Stimulated activated CD8-positive, alpha-beta memory T cell treated with anti-CD3 and anti-CD28 coated beads, Interleukin-7, amount 100 ng/mL, for 1 hour (primary cell): ENCODE data around the gene CNPY4.
"Not testable (repeated sequence)": the region's sequence is repeated elsewhere in the genome, so short reads cannot be mapped to it uniquely, and the experiment has no call there.

ENCODE experiments used
- DNase-seq, 2 donors: peaks; one replicate each; pipeline ENCODE4 v3.0.0-alpha.2; 2020; ENCODE audit warnings: low read depth in 2 of 2

The CNPY4 gene

GRCh38 chr7:100119970-100120732 lies 717 bp downstream of the CNPY4 start:
- DNase-seq = peak; percentile 43 to 47

GRCh38 chr7:100120733-100121036 lies 1.3 kb downstream of the CNPY4 start:
- no peak for DNase-seq

- DNase-seq = no peak
Observed at GRCh38 chr7:100122067-100122466, 2.6 kb downstream of the CNPY4 start.

- DNase-seq = no peak
Observed at GRCh38 chr7:100122568-100122967, 3.1 kb downstream of the CNPY4 start.

GRCh38 chr7:100124301-100125230 lies 5.1 kb downstream of the CNPY4 start:
- DNase-seq = no peak

- DNase-seq = no peak
Observed at GRCh38 chr7:100126239-100126930, 7.0 kb downstream of the CNPY4 start.

GRCh38 chr7:100126931-100127865 lies 7.8 kb downstream of the CNPY4 start, which contains the start of gene MBLAC1:
Gene MBLAC1 (plus strand): TSS chr7:100126967. CDS start chr7:100127396, 429 bp downstream.
- DNase-seq = peak; percentile 70 to 83

GRCh38 chr7:100127866-100128636 lies 8.6 kb downstream of the CNPY4 start:
- no peak for DNase-seq

GRCh38 chr7:100128637-100128963 lies 9.2 kb downstream of the CNPY4 start:
- no peak for DNase-seq

GRCh38 chr7:100130220-100130607 lies 10.8 kb downstream of the CNPY4 start:
- DNase-seq = not testable (repeated sequence)

GRCh38 chr7:100130608-100131453 lies 11.4 kb downstream of the CNPY4 start:
- peak; percentile 77 for DNase-seq

- no peak for DNase-seq
Observed at GRCh38 chr7:100132126-100132525, 12.7 kb downstream of the CNPY4 start.

GRCh38 chr7:100132697-100133151 lies 13.3 kb downstream of the CNPY4 start:
- DNase-seq = peak in 1 of 2 donors; percentile 24

- DNase-seq = no peak
Observed at GRCh38 chr7:100137851-100138760, 18.7 kb downstream of the CNPY4 start.

- no peak for DNase-seq
Observed at GRCh38 chr7:100141555-100141949, 22.1 kb downstream of the CNPY4 start.

GRCh38 chr7:100142461-100142860 lies 23.0 kb downstream of the CNPY4 start:
- no peak for DNase-seq

GRCh38 chr7:100146350-100146749 lies 26.9 kb downstream of the CNPY4 start:
- DNase-seq = not testable (repeated sequence)

- no peak for DNase-seq
Observed at GRCh38 chr7:100147278-100147677, 27.8 kb downstream of the CNPY4 start.
